H1 (cell line): Measurements from ENCODE around the gene PTPRF. TPM values are rescaled to one million over a fixed set of nuclear protein-coding genes. Genes with fewer than 3 reads are reported as not detected.
A peak's percentile ranks its signal among the peaks of the same experiment; 100 is the strongest.

Source experiments
- CTCF ChIA-PET: fragments of 300-600 bp; sonication (Branson Sonifier 250); formaldehyde crosslinking; loops from one replicate; lab custom pipeline; 2021; ENCODE audit not compliant: partially characterized antibody; lab: Charles Lee
- POLR2A ChIA-PET: fragments of 300-600 bp; sonication (Branson Sonifier 250); formaldehyde crosslinking; loops from one replicate; lab custom pipeline; 2021; ENCODE audit warnings: inconsistent platforms; ENCODE audit not compliant: partially characterized antibody; lab: Charles Lee
- DNase-seq, 2 experiments: peaks; one replicate each; pipeline versions ENCODE4 v3.0.0 to v3.0.0-alpha.2; 2010 to 2022; ENCODE audit warnings: low spot score in 2 of 2, low read depth in 1 of 2, mixed read lengths in 1 of 2
- FAIRE-seq: peaks from 2 replicates; lab custom pipeline; 2011; peaks lifted over from hg19 to GRCh38; lab: Jason Lieb, UNC
- H2AFZ ChIP-seq: 2 replicates; pipeline ENCODE4 v1.8.1; 2012; ENCODE audit warnings: low read length, inconsistent platforms
- H2AK5ac ChIP-seq: 2 replicates; pipeline ENCODE4 v1.6.1; 2013; ENCODE audit warnings: low read depth, low read length
- H2BK120ac ChIP-seq: replicated peaks from 2 replicates; pipeline ENCODE3; 2013; ENCODE audit warnings: low read depth, low read length, inconsistent platforms
- H2BK12ac ChIP-seq: 2 replicates; pipeline ENCODE4 v1.6.1; 2013; ENCODE audit warnings: low read depth, low read length
- H2BK15ac ChIP-seq: 2 replicates; pipeline ENCODE4 v1.6.1; 2013; ENCODE audit warnings: low read length
- H2BK20ac ChIP-seq: 2 replicates; pipeline ENCODE4 v1.6.1; 2013; ENCODE audit warnings: low read length
- H2BK5ac ChIP-seq: 2 replicates; pipeline ENCODE4 v1.6.1; 2013; ENCODE audit warnings: low read depth, low read length
- H3K14ac ChIP-seq: 2 replicates; pipeline ENCODE4 v1.6.1; 2013; ENCODE audit warnings: inconsistent platforms; ENCODE audit not compliant: insufficient read length
- H3K18ac ChIP-seq: 2 replicates; pipeline ENCODE4 v1.6.1; 2013; ENCODE audit warnings: low read length; ENCODE audit errors: extremely low read depth
- H3K23ac ChIP-seq: 2 replicates; pipeline ENCODE4 v1.6.1; 2013; ENCODE audit warnings: inconsistent platforms; ENCODE audit not compliant: insufficient read length
- H3K23me2 ChIP-seq: 2 replicates; pipeline ENCODE4 v1.6.1; 2013; ENCODE audit warnings: low read depth, low read length
- H3K27ac ChIP-seq: 2 replicates; pipeline ENCODE4 v1.6.1; 2011; ENCODE audit warnings: low read depth, low read length, inconsistent platforms
- H3K27me3 ChIP-seq, 4 experiments: replicated peaks in 1 of 4; 1 replicate in 1 of 4; 2 replicates in 3 of 4; pipeline versions ENCODE4 v1.6.1 to v1.8.1; 2011 to 2013; ENCODE audit warnings: low read length in 3 of 4, mild to moderate bottlenecking in 3 of 4, inconsistent platforms in 2 of 4, mixed read lengths in 2 of 4, moderate library complexity in 1 of 4; ENCODE audit not compliant: control insufficient read depth in 3 of 4, insufficient read depth in 3 of 4; ENCODE audit errors: extremely low read depth in 1 of 4
- H3K36me3 ChIP-seq, 4 experiments: 2 replicates each; pipeline versions ENCODE4 v1.6.1 to v1.8.1; 2011 to 2013; ENCODE audit warnings: mild to moderate bottlenecking in 4 of 4, low read length in 3 of 4, moderate library complexity in 2 of 4, control low read depth in 1 of 4, inconsistent platforms in 1 of 4; ENCODE audit not compliant: insufficient read depth in 4 of 4, control insufficient read depth in 2 of 4
- H3K4ac ChIP-seq: replicated peaks from 2 replicates; pipeline ENCODE3; 2013; ENCODE audit warnings: low read length, low read depth, mixed read lengths, inconsistent platforms; ENCODE audit not compliant: insufficient read length
- H3K4me1 ChIP-seq, 4 experiments: replicated peaks in 1 of 4; 1 replicate in 1 of 4; 2 replicates in 3 of 4; pipeline versions ENCODE4 v1.6.1 to v1.8.1; 2011 to 2013; ENCODE audit warnings: low read length in 3 of 4, inconsistent platforms in 2 of 4, mixed read lengths in 1 of 4; ENCODE audit not compliant: insufficient read depth in 4 of 4, control insufficient read depth in 3 of 4
- H3K4me2 ChIP-seq, 2 experiments: 2 replicates each; pipeline versions ENCODE4 v1.6.1 to v1.8.1; 2011 to 2013; ENCODE audit warnings: low read depth in 2 of 2, low read length in 2 of 2, control low read depth in 1 of 2, inconsistent platforms in 1 of 2, mild to moderate bottlenecking in 1 of 2; ENCODE audit not compliant: insufficient read depth in 1 of 2
- H3K4me3 ChIP-seq, 4 experiments: fragments of 200-600, 300-600 bp in 1 of 4; sonication (generic), shearing (Covaris generic), sonication (Bioruptor Twin) in 1 of 4; 2 replicates each; pipeline versions ENCODE4 v1.5.1 to v1.8.1; 2011 to 2016; ENCODE audit warnings: low read length in 4 of 4, low read depth in 3 of 4, control low read depth in 2 of 4, inconsistent platforms in 2 of 4, mild to moderate bottlenecking in 2 of 4, mixed read lengths in 1 of 4, moderate library complexity in 1 of 4; ENCODE audit not compliant: insufficient read depth in 2 of 4; ENCODE audit errors: extremely low read depth in 1 of 4
- H3K56ac ChIP-seq: replicated peaks from 2 replicates; pipeline ENCODE3; 2013; ENCODE audit warnings: low read depth, mild to moderate bottlenecking, mixed read lengths, low read length, inconsistent platforms; ENCODE audit not compliant: insufficient read length
- H3K79me1 ChIP-seq: 2 replicates; pipeline ENCODE4 v1.6.1; 2013; ENCODE audit warnings: low read depth, low read length, control low read depth
- H3K79me2 ChIP-seq, 2 experiments: 2 replicates each; pipeline versions ENCODE4 v1.6.1 to v1.8.1; 2012 to 2013; ENCODE audit warnings: low read length in 2 of 2, mild to moderate bottlenecking in 2 of 2, inconsistent platforms in 1 of 2; ENCODE audit not compliant: insufficient read depth in 2 of 2, control insufficient read depth in 1 of 2
- H3K9ac ChIP-seq, 4 experiments: replicated peaks in 1 of 4; 1 replicate in 1 of 4; 2 replicates in 3 of 4; pipeline versions ENCODE4 v1.6.1 to v1.8.1; 2011 to 2013; ENCODE audit warnings: low read depth in 3 of 4, low read length in 3 of 4, control low read depth in 2 of 4, mild to moderate bottlenecking in 2 of 4, moderate library complexity in 2 of 4, inconsistent platforms in 1 of 4; ENCODE audit errors: extremely low read depth in 1 of 4
- H3K9me3 ChIP-seq, 2 experiments: 2 replicates each; pipeline versions ENCODE4 v1.6.1 to v1.8.1; 2012 to 2013; ENCODE audit warnings: mild to moderate bottlenecking in 2 of 2, moderate library complexity in 2 of 2, control low read depth in 1 of 2, inconsistent platforms in 1 of 2, low read depth in 1 of 2, low read length in 1 of 2, mixed read lengths in 1 of 2; ENCODE audit not compliant: insufficient read depth in 2 of 2
- H4K20me1 ChIP-seq, 2 experiments: replicated peaks in 1 of 2; 2 replicates each; pipeline versions ENCODE3 to v1.8.1; 2011 to 2013; ENCODE audit warnings: inconsistent platforms in 2 of 2, low read length in 2 of 2, mild to moderate bottlenecking in 1 of 2; ENCODE audit not compliant: insufficient read depth in 2 of 2, control insufficient read depth in 1 of 2
- H4K5ac ChIP-seq: 2 replicates; pipeline ENCODE4 v1.6.1; 2013; ENCODE audit warnings: low read length, low read depth, mixed read lengths, inconsistent platforms; ENCODE audit not compliant: insufficient read length
- H4K8ac ChIP-seq: 2 replicates; pipeline ENCODE4 v1.8.0; 2013; ENCODE audit warnings: mild to moderate bottlenecking, moderate library complexity, low read length, inconsistent platforms; ENCODE audit not compliant: insufficient read depth; ENCODE audit errors: extremely low read depth
- H4K91ac ChIP-seq: replicated peaks from 2 replicates; pipeline ENCODE3; 2013; ENCODE audit warnings: low read length, mixed read lengths, inconsistent platforms; ENCODE audit not compliant: insufficient read length
- SIN3A ChIP-seq, 2 experiments: IDR thresholded peaks in 1 of 2; conservative IDR thresholded peaks in 1 of 2; 2 replicates each; pipeline ENCODE4 v1.6.1; 2011 to 2012; ENCODE audit warnings: low read length in 2 of 2, improper control_type of control experiment in 1 of 2, low read depth in 1 of 2, mild to moderate bottlenecking in 1 of 2
- TAF1 ChIP-seq: IDR thresholded peaks from 2 replicates; pipeline ENCODE4 v1.6.1; 2011; ENCODE audit warnings: mild to moderate bottlenecking, low read depth, low read length
- YY1 ChIP-seq: IDR thresholded peaks from 2 replicates; pipeline ENCODE4 v1.6.1; 2011; ENCODE audit warnings: low read depth, mild to moderate bottlenecking, low read length
- WGBS, 2 experiments: shearing (Covaris generic) in 1 of 2; methylation state at CpG; one replicate each; pipeline versions ENCODE4 v1.1.6 to v1.1.7; 2013 to 2015; ENCODE audit warnings: low lambda C conversion rate in 2 of 2, mixed read lengths in 2 of 2, inconsistent platforms in 1 of 2, low coverage in 1 of 2, missing lambda C conversion rate in 1 of 2; ENCODE audit not compliant: insufficient replicate concordance in 2 of 2, insufficient coverage in 1 of 2, insufficient read length in 1 of 2; ENCODE audit errors: extremely low coverage in 1 of 2, missing lambda C conversion rate in 1 of 2; 5-methylcytosine and 5-hydroxymethylcytosine counted together
- polyA plus RNA-seq, 7 experiments: library from polyadenylated mRNA; depleted of rRNA in 3 of 7; stranded (reverse) in 5 of 7; unstranded in 2 of 7; fragments of >200 nt in 5 of 7; fragments of 200-250 nt in 2 of 7; gene quantifications; 1 replicate in 5 of 7; 2 replicates in 1 of 7; 4 replicates in 1 of 7; pipeline versions ENCODE4 v1.2.1 to v1.2.3, GENCODE V29; 2011 to 2013; ENCODE audit warnings: missing spikeins in 2 of 7, mixed read lengths in 2 of 7
- total RNA-seq: library from RNA; stranded (reverse); fragmentation: NEBNext Ultra II Directional; extraction: Animal tissue kit (Norgen Biotek cat#: 25700); gene quantifications from 2 replicates; pipeline ENCODE4 v1.2.1, GENCODE V29; 2021

The PTPRF gene
- total and polyA plus RNA-seq, 2 of the 8 experiments (the other 6 are each of a cell fraction or from before 2014, with no cell fraction given), result 136 to 231 TPM

GRCh38 chr1:43558346-43558841 lies 27.7 kb downstream of the PTPRF start:
- POLR2A ChIA-PET, result interaction anchor here (0.6 to 3.1 kb wide), 17 partner anchors 8 to 361 kb away, joined by 3 to 16 read pairs (median 5); partner anchors contain the start of genes PTPRF and ST3GAL3
- H3K9ac ChIP-seq, result no peak overlapping the region

More at GRCh38 chr1:43558346-43558841, 27.7 kb downstream of the PTPRF start:
- no peak overlapping the region for H4K8ac ChIP-seq
- no peak overlapping the region for H4K91ac ChIP-seq
- H3K27ac ChIP-seq, result peak overlapping the region; percentile 30; the same call in 1 of the 2 replicates
- no peaks in the 10 kb centered on the region for H3K9me3 ChIP-seq
- H2AK5ac ChIP-seq, result peak overlapping the region; percentile 47; the same call in 1 of the 2 replicates
- H3K4me1 ChIP-seq, result peaks cover 0 to 24% (median 14%) of the 10 kb centered on the region in 4 experiments; a peak in 6 of 7 replicates
- peak overlapping the region; percentile 45 to 63 for H3K4me2 ChIP-seq
- H2BK5ac ChIP-seq, result peak overlapping the region; percentile 22; the same call in 1 of the 2 replicates
- H2BK15ac ChIP-seq, result peak overlapping the region; percentile 36; the same call in 1 of the 2 replicates
- no peak overlapping the region for H2BK12ac ChIP-seq
- H3K4ac ChIP-seq, result no peak overlapping the region
- no peak overlapping the region for H2BK20ac ChIP-seq
- FAIRE-seq (no peak), DNase-seq (no peak)
- TF ChIP-seq SIN3A (conservative IDR thresholded peaks at IDR 0.05 in 1 of 2, IDR thresholded peaks at IDR 0.05 in 1 of 2; ENCODE audit: low read depth in 1 of 2, low read length in 2 of 2) (0 out of 4 replicates have a peak, but pooled peaks of 1 of the 2 experiments have one; percentile 61), YY1 (no peak), TAF1 (0 out of 2 replicates have a peak, but pooled peaks have one; percentile 18)
- CTCF ChIA-PET, result interaction anchor here (0.8 to 1.8 kb wide), 12 partner anchors 8 to 498 kb away, joined by 3 to 7 read pairs (median 4); no protein-coding TSS in a partner anchor
- H3K14ac ChIP-seq, result no peak overlapping the region
- peak overlapping the region; percentile 48; the same call in 1 of the 2 replicates for H3K18ac ChIP-seq
- 30% methylated on average over 18 of the region's 21 CpGs; no CpG with 5 or more reads in 1 of the 2 experiments for WGBS, 2 experiments
- no peaks in the 10 kb centered on the region for H3K27me3 ChIP-seq
- no peak overlapping the region for H4K5ac ChIP-seq
- H3K36me3 ChIP-seq, result peaks cover 9 to 22% (median 13%) of the 10 kb centered on the region in 4 experiments; a peak in 7 of 8 replicates
- peaks cover 3% of the 10 kb centered on the region for H3K23me2 ChIP-seq
- no peak overlapping the region for H2BK120ac ChIP-seq
- no peak overlapping the region for H3K56ac ChIP-seq
- H3K79me1 ChIP-seq, result peaks cover 24% of the 10 kb centered on the region
- peak overlapping the region in 3 of 4 experiments; percentile 9 to 38 (median 11); a peak in 4 of 8 replicates for H3K4me3 ChIP-seq
- peaks cover 0 to 37% of the 10 kb centered on the region in 2 experiments; a peak in 2 of 4 replicates for H3K79me2 ChIP-seq
- H3K23ac ChIP-seq, result no peak overlapping the region
- H4K20me1 ChIP-seq, result peaks cover 24 to 41% of the 10 kb centered on the region in 2 experiments
- no peak overlapping the region for H2AFZ ChIP-seq
